ENCODE data around the gene EMSY. TPM values are rescaled to one million over a fixed set of nuclear protein-coding genes. Genes with fewer than 3 reads are reported as not detected.

Gene EMSY
- total RNA-seq, 2 donors from 2014 or later, result 31.4 to 35.9 TPM

GRCh38 chr11:76445121-76446084 is 585 bp downstream of the EMSY start:
- peaks cover 0 to 31% of the 10 kb centered on the region in 2 donors for H3K4me1 ChIP-seq
- TF ChIP-seq CTCF (IDR thresholded peaks at IDR 0.05), result no peak
- DNase-seq (ENCODE audit: low spot score), result peak; percentile 76
- H3K9me3 ChIP-seq, result no peaks in the 10 kb centered on the region
- no peaks in the 10 kb centered on the region for H3K27me3 ChIP-seq
- H3K36me3 ChIP-seq, result peaks cover 8% of the 10 kb centered on the region
- H3K4me3 ChIP-seq, result peak overlapping the region; percentile 89 to 99
- H3K27ac ChIP-seq, result peak overlapping the region; percentile 93 to 98

GRCh38 chr11:76448506-76448905 is 3.7 kb downstream of the EMSY start:
- no peak overlapping the region for H3K4me3 ChIP-seq
- TF ChIP-seq CTCF (IDR thresholded peaks at IDR 0.05), result no peak
- H3K9me3 ChIP-seq, result no peaks in the 10 kb centered on the region
- H3K4me1 ChIP-seq, result peaks cover 0 to 17% of the 10 kb centered on the region in 2 donors
- DNase-seq (ENCODE audit: low spot score), result no peak
- H3K27me3 ChIP-seq, result no peaks in the 10 kb centered on the region
- peaks cover 28% of the 10 kb centered on the region for H3K36me3 ChIP-seq
- no peak overlapping the region for H3K27ac ChIP-seq

GRCh38 chr11:76453248-76453647 is 8.4 kb downstream of the EMSY start:
- H3K9me3 ChIP-seq, result no peaks in the 10 kb centered on the region
- no peaks in the 10 kb centered on the region for H3K4me1 ChIP-seq
- no peak for TF ChIP-seq CTCF (IDR thresholded peaks at IDR 0.05)
- no peak for DNase-seq (ENCODE audit: low spot score)
- H3K27me3 ChIP-seq, result no peaks in the 10 kb centered on the region
- H3K36me3 ChIP-seq, result peaks cover 44% of the 10 kb centered on the region
- no peak overlapping the region for H3K4me3 ChIP-seq
- H3K27ac ChIP-seq, result no peak overlapping the region

- H3K4me3 ChIP-seq, result no peak overlapping the region
- peaks cover 47% of the 10 kb centered on the region for H3K36me3 ChIP-seq
- no peaks in the 10 kb centered on the region for H3K9me3 ChIP-seq
- H3K27me3 ChIP-seq, result no peaks in the 10 kb centered on the region
- H3K4me1 ChIP-seq, result no peaks in the 10 kb centered on the region
- no peak for TF ChIP-seq CTCF (IDR thresholded peaks at IDR 0.05)
- no peak overlapping the region for H3K27ac ChIP-seq
- no peak for DNase-seq (ENCODE audit: low spot score)
These were observed 10.5 kb downstream of the EMSY start for GRCh38 chr11:76455331-76455730.

- H3K27me3 ChIP-seq, result no peaks in the 10 kb centered on the region
- peaks cover 47% of the 10 kb centered on the region for H3K36me3 ChIP-seq
- H3K4me1 ChIP-seq, result no peaks in the 10 kb centered on the region
- no peak overlapping the region for H3K4me3 ChIP-seq
- H3K9me3 ChIP-seq, result no peaks in the 10 kb centered on the region
- TF ChIP-seq CTCF (IDR thresholded peaks at IDR 0.05), result no peak
- no peak overlapping the region for H3K27ac ChIP-seq
- DNase-seq (ENCODE audit: low spot score), result no peak
These were observed 11.1 kb downstream of the EMSY start for GRCh38 chr11:76455931-76456330.
